Colonic mucosa (tissue), 4 donors: ENCODE data around the gene FAM177A1. TPM values are rescaled to one million over a fixed set of nuclear protein-coding genes. Genes with fewer than 3 reads are reported as not detected.
A peak's percentile ranks its signal among the peaks of the same experiment; 100 is the strongest.
"Not testable (repeated sequence)": the region's sequence is repeated elsewhere in the genome, so short reads cannot be mapped to it uniquely, and the experiment has no call there.

Source experiments
- DNase-seq: peaks from one replicate; pipeline ENCODE4 v3.0.0-alpha.2; 2020
- H3K27ac ChIP-seq: fragments of 200-600 bp; one replicate; pipeline ENCODE4 v1.8.0; 2021
- H3K27me3 ChIP-seq: fragments of 200-600 bp; one replicate; pipeline ENCODE4 v1.8.0; 2021
- H3K36me3 ChIP-seq: fragments of 200-600 bp; one replicate; pipeline ENCODE4 v1.8.0; 2021
- H3K4me1 ChIP-seq: fragments of 200-600 bp; one replicate; pipeline ENCODE4 v1.8.0; 2021; ENCODE audit warnings: mild to moderate bottlenecking
- H3K4me3 ChIP-seq: fragments of 200-600 bp; one replicate; pipeline ENCODE4 v1.8.0; 2021
- H3K9ac ChIP-seq, 2 donors: one replicate each; pipeline ENCODE4 v1.7.0; 2013; ENCODE audit warnings: control low read depth in 2 of 2, low read depth in 2 of 2, low read length in 2 of 2
- H3K9me3 ChIP-seq: fragments of 200-600 bp; one replicate; pipeline ENCODE4 v1.8.0; 2021
- intact Hi-C: fragments of 100-400 bp; cut with DNase I; formaldehyde crosslinking; loops from one replicate; pipeline ENCODE4 v1.14.1; 2022
- total RNA-seq, 2 donors: library from RNA; stranded (reverse); fragmentation: NEBNext Ultra II Directional in 1 of 2; extraction: Animal tissue kit (Norgen Biotek cat#: 25700) in 1 of 2; gene quantifications; one replicate each; pipeline ENCODE4 v1.2.1, GENCODE V29; 2021
- TF ChIP-seq, protein P1 (sequence below): fragments of 200-600 bp; IDR thresholded peaks from one replicate; pipeline ENCODE4 v1.8.0; 2022; ENCODE audit warnings: antibody characterized with exemption, mild to moderate bottlenecking
- donor health status: healthy.
- donor health status: DM: no; HTN: no; CAD: no.
- donor health status: DM: no; HTN: no; CAD: no.

Gene FAM177A1
- total RNA-seq, 2 donors from 2014 or later: 114 to 153 TPM

DNA sequence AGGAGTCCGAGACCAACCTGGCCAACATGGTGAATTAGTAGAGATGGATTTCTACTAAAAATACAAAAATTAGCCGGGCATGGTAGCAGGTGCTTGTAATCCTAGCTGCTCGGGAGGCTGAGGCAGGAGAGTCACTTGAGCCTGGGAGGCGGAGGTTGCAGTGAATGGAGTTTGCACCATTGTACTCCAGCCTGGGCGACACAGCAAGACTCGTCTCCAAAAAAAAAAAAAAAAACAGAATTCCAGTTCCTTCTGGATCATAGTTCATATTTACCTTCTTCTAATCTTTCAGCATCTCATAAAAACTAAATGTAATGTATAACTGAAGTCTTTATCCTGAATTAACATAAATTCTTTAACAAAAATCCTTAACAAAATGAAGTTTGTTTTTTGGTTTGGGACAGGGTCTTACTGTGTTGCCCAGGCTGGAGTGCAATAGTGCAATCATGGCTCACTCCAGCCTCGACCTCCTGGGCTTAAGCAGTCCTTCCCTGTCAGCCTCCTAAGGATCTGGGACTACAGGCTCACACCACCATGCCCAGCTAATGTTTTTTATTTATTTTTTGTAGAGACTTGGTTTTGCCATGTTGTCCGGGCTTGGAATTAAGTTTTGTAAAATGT lies 37.6 kb downstream of the FAM177A1 start:
- Histone ChIP-seq H3K9me3 (no peaks in the 10 kb centered on the region), H3K27me3 (no peaks in the 10 kb centered on the region), H3K27ac (peak overlapping the region; percentile 54), H3K9ac (no peak overlapping the region), H3K4me1 (no peaks in the 10 kb centered on the region), H3K4me3 (no peak overlapping the region), H3K36me3 (no peaks in the 10 kb centered on the region)
- DNase-seq: peak; percentile 41
- intact Hi-C loops: no loop called here
- TF ChIP-seq, protein P1, sequence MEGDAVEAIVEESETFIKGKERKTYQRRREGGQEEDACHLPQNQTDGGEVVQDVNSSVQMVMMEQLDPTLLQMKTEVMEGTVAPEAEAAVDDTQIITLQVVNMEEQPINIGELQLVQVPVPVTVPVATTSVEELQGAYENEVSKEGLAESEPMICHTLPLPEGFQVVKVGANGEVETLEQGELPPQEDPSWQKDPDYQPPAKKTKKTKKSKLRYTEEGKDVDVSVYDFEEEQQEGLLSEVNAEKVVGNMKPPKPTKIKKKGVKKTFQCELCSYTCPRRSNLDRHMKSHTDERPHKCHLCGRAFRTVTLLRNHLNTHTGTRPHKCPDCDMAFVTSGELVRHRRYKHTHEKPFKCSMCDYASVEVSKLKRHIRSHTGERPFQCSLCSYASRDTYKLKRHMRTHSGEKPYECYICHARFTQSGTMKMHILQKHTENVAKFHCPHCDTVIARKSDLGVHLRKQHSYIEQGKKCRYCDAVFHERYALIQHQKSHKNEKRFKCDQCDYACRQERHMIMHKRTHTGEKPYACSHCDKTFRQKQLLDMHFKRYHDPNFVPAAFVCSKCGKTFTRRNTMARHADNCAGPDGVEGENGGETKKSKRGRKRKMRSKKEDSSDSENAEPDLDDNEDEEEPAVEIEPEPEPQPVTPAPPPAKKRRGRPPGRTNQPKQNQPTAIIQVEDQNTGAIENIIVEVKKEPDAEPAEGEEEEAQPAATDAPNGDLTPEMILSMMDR: no peak

DNA sequence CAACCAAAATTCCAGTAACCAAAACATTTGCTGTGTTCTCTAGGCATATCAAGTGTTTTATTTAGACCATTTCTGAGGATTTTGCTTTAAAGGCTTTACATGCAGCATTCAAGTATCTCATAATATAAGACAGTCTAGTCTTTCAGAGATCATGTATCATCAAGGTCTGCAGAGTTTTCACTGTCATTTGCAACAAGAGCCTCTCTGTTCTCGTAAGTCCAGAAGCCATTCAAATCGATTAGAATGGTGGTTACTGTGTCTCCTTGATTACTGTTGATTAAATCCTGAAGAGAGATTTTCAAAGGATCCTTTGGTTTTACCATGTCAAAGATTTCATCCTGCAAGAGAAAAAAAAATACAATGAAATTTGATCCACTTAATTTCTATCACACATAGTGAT lies 39.4 kb downstream of the FAM177A1 start:
- Histone ChIP-seq H3K4me3 (no peak overlapping the region), H3K4me1 (no peaks in the 10 kb centered on the region), H3K27me3 (no peaks in the 10 kb centered on the region), H3K36me3 (no peaks in the 10 kb centered on the region), H3K9me3 (no peaks in the 10 kb centered on the region), H3K27ac (no peak overlapping the region), H3K9ac (no peak overlapping the region)
- TF ChIP-seq, protein P1: no peak
- intact Hi-C loops: no loop called here
- DNase-seq: no peak

DNA sequence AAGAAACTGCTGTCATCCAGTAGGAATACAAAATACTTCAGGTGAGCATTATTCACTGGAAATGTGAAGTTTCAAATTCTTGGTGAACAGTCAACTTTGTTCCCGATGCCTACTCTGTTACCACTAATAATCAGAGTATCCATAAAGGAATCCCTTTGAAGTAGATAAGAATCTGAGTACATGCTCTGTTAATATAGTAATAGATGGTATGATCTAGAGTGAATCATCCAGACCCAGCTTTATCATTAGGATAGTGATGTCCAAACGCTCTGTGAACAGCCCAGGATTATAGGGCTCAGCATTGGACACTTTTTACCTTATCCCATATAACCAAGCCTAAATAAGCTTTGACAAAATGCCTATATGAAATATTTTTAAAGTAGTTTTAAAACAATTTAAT lies 42.4 kb downstream of the FAM177A1 start:
- H3K9ac ChIP-seq: no peak overlapping the region
- no peaks in the 10 kb centered on the region for H3K9me3 ChIP-seq
- TF ChIP-seq, protein P1: no peak
- H3K4me1 ChIP-seq: no peaks in the 10 kb centered on the region
- H3K27ac ChIP-seq: no peak overlapping the region
- H3K27me3 ChIP-seq: no peaks in the 10 kb centered on the region
- DNase-seq: no peak
- intact Hi-C loops: no loop called here
- no peak overlapping the region for H3K4me3 ChIP-seq
- H3K36me3 ChIP-seq: no peaks in the 10 kb centered on the region

DNA sequence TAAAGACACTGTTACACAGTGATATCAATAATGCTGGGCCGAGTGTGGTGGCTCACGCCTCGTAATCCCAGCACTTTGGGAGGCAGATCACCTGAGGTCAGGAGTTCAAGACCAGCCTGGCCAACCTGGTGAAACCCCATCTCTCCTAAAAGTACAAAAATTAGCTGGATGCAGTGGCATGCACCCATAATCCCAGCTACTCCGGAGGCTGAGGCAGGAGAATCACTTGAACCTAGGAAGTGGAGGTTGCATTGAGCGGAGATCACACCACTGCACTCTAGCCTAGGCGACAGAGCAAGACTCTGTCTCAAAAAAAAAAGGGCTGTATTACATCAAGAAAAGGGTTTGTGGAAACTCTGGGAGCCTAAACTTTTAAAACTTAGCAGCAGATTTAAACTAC lies 48.6 kb downstream of the FAM177A1 start:
- DNase-seq, H3K4me3 ChIP-seq, H3K9ac ChIP-seq, H3K27ac ChIP-seq, H3K9me3 ChIP-seq, H3K36me3 ChIP-seq, H3K27me3 ChIP-seq, H3K4me1 ChIP-seq, intact Hi-C loops: not testable (repeated sequence)

DNA sequence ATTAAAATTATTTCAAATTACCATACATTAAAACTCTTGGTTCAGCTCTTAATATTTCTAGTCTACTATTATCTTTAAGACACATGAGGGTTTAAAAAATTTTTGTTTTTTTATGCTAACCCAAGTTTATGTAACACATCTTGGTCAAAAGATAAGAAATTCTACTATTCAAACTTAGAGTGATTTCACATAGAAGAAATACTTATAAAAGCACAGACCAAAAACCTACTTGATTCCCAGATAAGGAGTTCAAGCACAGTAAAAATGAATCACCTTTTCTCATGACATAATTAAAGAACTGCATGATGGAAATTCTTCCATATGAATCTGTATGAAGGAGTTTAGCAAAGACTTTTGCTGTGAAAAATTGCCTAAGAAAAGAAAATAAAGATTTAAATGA lies 61.8 kb downstream of the FAM177A1 start:
- TF ChIP-seq, protein P1: no peak
- Histone ChIP-seq H3K4me3 (no peak overlapping the region), H3K9me3 (no peaks in the 10 kb centered on the region), H3K9ac (no peak overlapping the region), H3K27me3 (no peaks in the 10 kb centered on the region), H3K36me3 (peaks cover 5% of the 10 kb centered on the region), H3K27ac (no peak overlapping the region), H3K4me1 (no peaks in the 10 kb centered on the region)
- no peak for DNase-seq
- intact Hi-C loops: no loop called here

DNA sequence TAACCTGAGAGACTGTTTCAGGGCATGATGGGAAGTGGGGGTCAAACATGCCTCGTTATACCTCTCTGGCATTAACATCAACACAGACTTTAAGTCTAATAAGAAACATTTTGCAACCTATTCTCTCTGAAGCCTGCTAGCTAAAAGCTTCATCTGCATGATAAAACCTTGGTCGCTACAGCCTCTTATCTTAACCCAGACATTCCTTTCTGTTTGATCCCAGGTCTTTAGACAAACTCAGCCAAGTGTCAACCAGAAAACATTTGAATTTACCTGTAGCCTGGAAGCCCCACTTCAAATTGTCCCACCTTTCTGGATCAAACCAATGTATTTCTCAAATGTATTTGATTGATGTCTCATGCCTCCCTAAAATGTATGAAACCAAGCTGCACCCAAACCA lies 66.6 kb downstream of the FAM177A1 start:
- H3K9me3 ChIP-seq: no peaks in the 10 kb centered on the region
- no peak overlapping the region for H3K27ac ChIP-seq
- H3K9ac ChIP-seq: no peak overlapping the region
- peaks cover 5% of the 10 kb centered on the region for H3K36me3 ChIP-seq
- intact Hi-C loops: no loop called here
- DNase-seq: no peak
- H3K4me1 ChIP-seq: no peaks in the 10 kb centered on the region
- TF ChIP-seq, protein P1: no peak
- no peaks in the 10 kb centered on the region for H3K27me3 ChIP-seq
- no peak overlapping the region for H3K4me3 ChIP-seq
